Esophagus squamous epithelium (tissue), 5 donors: ENCODE results near the gene POC1A. TPM values are rescaled to one million over a fixed set of nuclear protein-coding genes. Genes with fewer than 3 reads are reported as not detected.
"Not testable (repeated sequence)": the region's sequence is repeated elsewhere in the genome, so short reads cannot be mapped to it uniquely, and the experiment has no call there.

Experiments
- DNase-seq: peaks from one replicate; lab custom pipeline; 2025; lab: John Stamatoyannopoulos, UW
- H3K27ac ChIP-seq, 4 donors: fragments of 200-600 bp; sonication (generic); one replicate each; pipeline ENCODE4 v1.5.1; 2016 to 2019; ENCODE audit warnings: mild to moderate bottlenecking in 1 of 4
- H3K27me3 ChIP-seq, 4 donors: fragments of 200-600 bp; sonication (generic); 1 replicate in 3 of 4; 2 replicates in 1 of 4; pipeline versions ENCODE4 v1.5.1 to v1.6.0; 2017 to 2021; ENCODE audit warnings: antibody characterized with exemption in 1 of 4
- H3K36me3 ChIP-seq, 3 donors: fragments of 200-600 bp; sonication (generic); one replicate each; pipeline ENCODE4 v1.5.1; 2016 to 2019
- H3K4me1 ChIP-seq, 3 donors: fragments of 200-600 bp; sonication (generic); one replicate each; pipeline ENCODE4 v1.5.1; 2017 to 2019
- H3K4me3 ChIP-seq, 4 donors: fragments of 200-600 bp; sonication (generic); 1 replicate in 3 of 4; 2 replicates in 1 of 4; pipeline ENCODE4 v1.5.1; 2016 to 2019; ENCODE audit warnings: mild to moderate bottlenecking in 2 of 4, moderate library complexity in 1 of 4
- H3K9me3 ChIP-seq, 3 donors: fragments of 200-600 bp; sonication (generic); one replicate each; pipeline ENCODE4 v1.5.1; 2016 to 2019
- POLR2A ChIP-seq, 4 donors: fragments of 450-650 bp; IDR thresholded peaks; one replicate each; pipeline ENCODE4 v1.6.1; 2017; ENCODE audit warnings: antibody characterized with exemption in 4 of 4, mild to moderate bottlenecking in 4 of 4, moderate library complexity in 3 of 4
- WGBS, 2 donors: methylation state at CpG; one replicate each; pipeline ENCODE4 v1.1.5; 2018; 5-methylcytosine and 5-hydroxymethylcytosine counted together
- intact Hi-C: fragments of 100-400 bp; cut with DNase I; formaldehyde crosslinking; loops from one replicate; pipeline ENCODE4 v1.15.0; 2022
- total RNA-seq, 4 donors: library from RNA; depleted of rRNA; stranded (reverse); fragments of >200 nt; gene quantifications; one replicate each; pipeline ENCODE4 v1.1.0, GENCODE V29; 2016
- TF ChIP-seq, protein P1 (sequence below), 6 experiments: fragments of 450-650 bp in 4 of 6; fragments of 200-600 bp in 2 of 6; sonication (generic) in 2 of 6; IDR thresholded peaks; one replicate each; pipeline ENCODE4 v1.5.1; 2016 to 2019; ENCODE audit warnings: antibody characterized with exemption in 6 of 6, mild to moderate bottlenecking in 4 of 6, moderate library complexity in 4 of 6
- donor health status: DM: yes; HTN: yes; CAD: no.

Gene POC1A
- total RNA-seq, 4 donors from 2014 or later = 2.7 to 10.3 (median 4.8) TPM

DNA sequence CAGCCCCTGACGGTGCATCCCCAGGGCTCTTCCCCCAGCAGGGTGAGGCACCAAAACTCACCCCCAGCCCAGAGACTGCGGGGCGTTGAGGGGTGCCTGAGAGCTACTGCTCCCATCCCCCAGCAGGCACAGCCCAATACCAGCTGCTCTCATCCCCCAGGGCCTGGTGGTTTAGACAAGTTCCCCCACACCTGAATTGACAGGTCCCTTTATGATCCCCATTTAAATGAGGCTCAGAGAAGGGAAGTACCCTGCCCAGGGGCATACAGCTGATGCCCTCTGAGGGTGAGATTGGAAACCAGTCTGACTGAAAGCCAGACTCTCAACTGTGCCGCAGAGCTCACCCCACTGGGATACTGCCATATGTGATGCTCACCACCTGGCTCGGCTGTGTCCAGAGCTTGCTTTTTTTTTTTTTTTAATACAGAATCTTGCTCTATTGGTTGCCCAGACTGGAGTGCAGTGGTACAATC is 118.0 kb downstream of the POC1A start:
- Histone ChIP-seq H3K27me3 (no peaks in the 10 kb centered on the region), H3K27ac (no peak overlapping the region), H3K4me1 (peaks cover 20 to 76% (median 45%) of the 10 kb centered on the region in 3 donors), H3K4me3 (no peak overlapping the region), H3K36me3 (no peaks in the 10 kb centered on the region), H3K9me3 (no peaks in the 10 kb centered on the region)
- no peak for DNase-seq
- TF ChIP-seq, protein P1, sequence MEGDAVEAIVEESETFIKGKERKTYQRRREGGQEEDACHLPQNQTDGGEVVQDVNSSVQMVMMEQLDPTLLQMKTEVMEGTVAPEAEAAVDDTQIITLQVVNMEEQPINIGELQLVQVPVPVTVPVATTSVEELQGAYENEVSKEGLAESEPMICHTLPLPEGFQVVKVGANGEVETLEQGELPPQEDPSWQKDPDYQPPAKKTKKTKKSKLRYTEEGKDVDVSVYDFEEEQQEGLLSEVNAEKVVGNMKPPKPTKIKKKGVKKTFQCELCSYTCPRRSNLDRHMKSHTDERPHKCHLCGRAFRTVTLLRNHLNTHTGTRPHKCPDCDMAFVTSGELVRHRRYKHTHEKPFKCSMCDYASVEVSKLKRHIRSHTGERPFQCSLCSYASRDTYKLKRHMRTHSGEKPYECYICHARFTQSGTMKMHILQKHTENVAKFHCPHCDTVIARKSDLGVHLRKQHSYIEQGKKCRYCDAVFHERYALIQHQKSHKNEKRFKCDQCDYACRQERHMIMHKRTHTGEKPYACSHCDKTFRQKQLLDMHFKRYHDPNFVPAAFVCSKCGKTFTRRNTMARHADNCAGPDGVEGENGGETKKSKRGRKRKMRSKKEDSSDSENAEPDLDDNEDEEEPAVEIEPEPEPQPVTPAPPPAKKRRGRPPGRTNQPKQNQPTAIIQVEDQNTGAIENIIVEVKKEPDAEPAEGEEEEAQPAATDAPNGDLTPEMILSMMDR (IDR thresholded peaks at IDR 0.05) = no peak
- TF ChIP-seq POLR2A (IDR thresholded peaks at IDR 0.05) = no peak
- WGBS, 2 donors = 39 to 53% methylated on average over 2 of the region's 5 CpGs
- intact Hi-C loops = no loop called here

DNA sequence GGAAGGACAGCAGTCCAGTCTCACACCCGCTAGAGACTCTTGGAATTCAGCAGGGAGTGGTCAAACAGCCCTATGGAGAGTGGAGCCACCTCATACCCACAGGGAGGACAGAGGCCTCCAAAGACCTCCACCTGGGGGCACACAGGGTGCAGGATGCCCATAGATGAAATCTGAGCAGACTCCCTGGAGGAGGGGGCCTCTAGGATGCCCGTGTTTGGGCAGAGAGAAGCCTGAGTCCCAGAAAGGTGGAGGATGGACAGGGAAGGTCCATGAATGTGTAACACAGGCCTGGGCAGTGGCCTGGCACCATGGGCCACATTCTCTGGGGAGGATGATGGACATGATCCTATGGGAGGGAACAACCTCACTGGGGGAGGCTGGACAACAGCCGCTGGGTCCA is 119.6 kb downstream of the POC1A start:
- Histone ChIP-seq H3K27me3 (no peaks in the 10 kb centered on the region), H3K4me1 (peaks cover 18 to 76% (median 51%) of the 10 kb centered on the region in 3 donors), H3K27ac (no peak overlapping the region), H3K4me3 (no peak overlapping the region), H3K36me3 (no peaks in the 10 kb centered on the region), H3K9me3 (no peaks in the 10 kb centered on the region)
- 88 to 92% methylated on average over 2 of the region's 3 CpGs for WGBS, 2 donors
- intact Hi-C loops = no loop called here
- no peak for TF ChIP-seq POLR2A (IDR thresholded peaks at IDR 0.05)
- TF ChIP-seq, protein P1 (IDR thresholded peaks at IDR 0.05) = no peak
- DNase-seq = no peak

DNA sequence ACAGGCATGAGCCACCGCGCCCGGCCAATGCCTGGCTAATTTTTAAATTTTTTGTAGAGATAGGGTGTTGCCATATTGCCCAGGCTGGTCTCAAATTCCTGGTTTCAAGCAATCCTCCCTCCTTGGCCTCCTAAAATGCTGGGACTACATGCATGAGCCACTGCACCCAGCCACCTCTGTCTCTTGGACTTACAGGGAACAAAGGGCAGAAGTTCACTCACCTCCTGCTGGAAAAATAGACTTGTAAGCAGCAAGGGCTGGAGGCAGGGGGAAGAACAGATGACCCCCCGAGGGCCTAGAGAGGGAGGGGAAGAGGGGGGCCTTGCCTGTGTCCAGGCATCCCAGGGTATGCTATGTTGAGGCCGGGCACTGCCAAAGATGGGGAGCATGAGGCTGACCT is 120.0 kb downstream of the POC1A start:
- intact Hi-C loops = no loop called here
- WGBS, 2 donors = 97 to 100% methylated on average over 3 to 5 of the region's 5 CpGs
- peaks cover 16 to 76% (median 47%) of the 10 kb centered on the region in 3 donors for H3K4me1 ChIP-seq
- TF ChIP-seq POLR2A (IDR thresholded peaks at IDR 0.05) = no peak
- TF ChIP-seq, protein P1 (IDR thresholded peaks at IDR 0.05) = no peak
- H3K9me3 ChIP-seq = no peaks in the 10 kb centered on the region
- no peaks in the 10 kb centered on the region for H3K27me3 ChIP-seq
- DNase-seq = no peak
- no peaks in the 10 kb centered on the region for H3K36me3 ChIP-seq
- no peak overlapping the region for H3K4me3 ChIP-seq
- no peak overlapping the region for H3K27ac ChIP-seq

DNA sequence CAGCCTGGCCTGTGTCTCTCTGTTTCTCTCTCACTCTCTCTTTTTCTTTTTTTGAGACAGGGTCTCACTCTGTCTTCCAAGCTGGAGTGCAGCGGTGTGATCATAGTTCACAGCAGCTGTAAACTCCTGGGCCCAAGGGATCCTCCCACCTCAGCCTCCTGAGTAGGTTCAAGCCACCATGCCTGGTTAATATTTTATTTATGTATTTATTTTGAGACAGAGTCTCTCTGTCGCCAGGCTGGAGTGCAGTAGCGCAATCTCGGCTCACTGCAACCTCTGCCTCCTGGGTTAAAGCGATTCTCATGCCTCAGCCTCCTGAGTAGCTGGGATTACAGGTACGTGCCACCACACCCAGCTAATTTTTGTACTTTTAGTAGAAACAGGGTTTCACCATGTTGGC is 120.5 kb downstream of the POC1A start:
- WGBS, 2 donors = 89 to 91% methylated on average over 6 of the region's 6 CpGs
- H3K9me3 ChIP-seq, H3K27ac ChIP-seq, intact Hi-C loops, H3K27me3 ChIP-seq, H3K4me3 ChIP-seq, H3K36me3 ChIP-seq, DNase-seq: not testable (repeated sequence)
- H3K4me1 ChIP-seq = peaks cover 15 to 76% (median 48%) of the 10 kb centered on the region in 3 donors

DNA sequence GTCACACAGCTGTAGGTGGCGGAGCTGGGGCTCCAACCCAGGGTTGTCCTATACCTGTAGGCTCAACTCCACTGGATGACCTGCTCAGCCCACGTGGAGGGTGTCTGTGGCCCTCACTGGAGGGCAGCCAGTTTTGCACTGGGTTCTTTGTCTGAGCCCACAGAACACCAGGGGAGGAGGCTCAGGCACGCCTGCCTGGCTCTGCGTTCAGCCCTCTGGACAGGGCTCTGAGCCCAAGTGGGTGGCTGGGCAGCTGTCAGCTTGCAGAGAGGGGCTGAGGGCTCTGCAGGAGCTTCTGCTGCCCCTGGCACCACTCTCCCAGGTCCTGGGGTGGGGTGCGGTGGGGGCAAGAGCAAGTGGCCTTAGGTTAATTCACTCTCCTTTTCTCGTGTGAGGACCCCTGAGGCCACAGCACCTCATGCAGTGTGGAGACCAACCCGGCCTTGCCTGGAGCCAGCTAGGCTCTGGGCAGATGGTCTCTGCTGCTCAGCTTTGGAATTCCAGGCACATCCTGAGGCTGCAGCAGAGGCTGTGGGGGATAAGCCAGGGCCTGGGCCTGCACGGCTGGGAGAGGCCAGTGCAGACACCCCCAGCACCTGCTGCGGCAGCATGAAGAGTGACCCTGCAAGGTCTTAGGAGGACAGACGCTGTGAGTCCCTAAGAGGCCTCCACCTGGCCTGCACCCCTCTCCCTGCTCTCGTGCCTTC is 121.4 kb downstream of the POC1A start:
- intact Hi-C loops = no loop called here
- Histone ChIP-seq H3K4me1 (peaks cover 6 to 74% (median 44%) of the 10 kb centered on the region in 3 donors), H3K27me3 (no peaks in the 10 kb centered on the region), H3K36me3 (no peaks in the 10 kb centered on the region), H3K27ac (no peak overlapping the region), H3K9me3 (no peaks in the 10 kb centered on the region), H3K4me3 (no peak overlapping the region)
- WGBS, 2 donors = 23 to 50% methylated on average over 3 to 6 of the region's 11 CpGs
- TF ChIP-seq POLR2A (IDR thresholded peaks at IDR 0.05) = no peak
- TF ChIP-seq, protein P1 (IDR thresholded peaks at IDR 0.05) = no peak
- DNase-seq = no peak
